Esophagus muscularis mucosa (tissue), 4 donors: ENCODE measurements around the gene DDX31. TPM values are rescaled to one million over a fixed set of nuclear protein-coding genes. Genes with fewer than 3 reads are reported as not detected.
"Not testable (repeated sequence)": the region's sequence is repeated elsewhere in the genome, so short reads cannot be mapped to it uniquely, and the experiment has no call there.

Experiments used
- DNase-seq: peaks from one replicate; pipeline ENCODE4 v3.0.0-alpha.2; 2017; ENCODE audit errors: extremely low spot score
- H3K27ac ChIP-seq, 4 donors: fragments of 200-600 bp; sonication (generic); replicated peaks in 1 of 4; 1 replicate in 3 of 4; 2 replicates in 1 of 4; pipeline ENCODE4 v1.5.1; 2016 to 2019; ENCODE audit warnings: mild to moderate bottlenecking in 1 of 4
- H3K27me3 ChIP-seq, 4 donors: fragments of 200-600 bp; sonication (generic); one replicate each; pipeline versions ENCODE4 v1.5.1 to v1.6.0; 2016 to 2019
- H3K36me3 ChIP-seq, 4 donors: fragments of 200-600 bp; sonication (generic); one replicate each; pipeline ENCODE4 v1.5.1; 2016 to 2019
- H3K4me1 ChIP-seq, 4 donors: fragments of 200-600 bp; sonication (generic); one replicate each; pipeline ENCODE4 v1.5.1; 2016 to 2019
- H3K4me3 ChIP-seq, 4 donors: fragments of 200-600 bp; sonication (generic); 1 replicate in 2 of 4; 2 replicates in 2 of 4; pipeline ENCODE4 v1.5.1; 2016 to 2019; ENCODE audit warnings: mild to moderate bottlenecking in 4 of 4, moderate library complexity in 1 of 4
- H3K9me3 ChIP-seq, 4 donors: fragments of 200-600 bp; sonication (generic); 1 replicate in 3 of 4; 2 replicates in 1 of 4; pipeline ENCODE4 v1.5.1; 2016 to 2019
- CTCF ChIP-seq, 3 experiments: fragments of 200-600 bp in 2 of 3; fragments of 450-650 bp in 1 of 3; sonication (generic) in 2 of 3; IDR thresholded peaks; one replicate each; pipeline ENCODE4 v1.5.1; 2017 to 2019; ENCODE audit warnings: antibody characterized with exemption in 3 of 3, mild to moderate bottlenecking in 2 of 3, moderate library complexity in 1 of 3
- EP300 ChIP-seq: sonication (generic); formaldehyde crosslinking; IDR thresholded peaks from one replicate; pipeline ENCODE4 v1.6.1; 2017; ENCODE audit warnings: antibody characterized with exemption
- POLR2A ChIP-seq: fragments of 450-650 bp; IDR thresholded peaks from one replicate; pipeline ENCODE4 v1.6.1; 2017; ENCODE audit warnings: antibody characterized with exemption, moderate library complexity, mild to moderate bottlenecking, low read depth
- POLR2AphosphoS5 ChIP-seq, 2 donors: sonication (generic); formaldehyde crosslinking; IDR thresholded peaks; one replicate each; pipeline ENCODE4 v1.6.1; 2017; ENCODE audit warnings: antibody characterized with exemption in 2 of 2
- WGBS: methylation state at CpG from one replicate; pipeline ENCODE4 v1.1.5; 2018; 5-methylcytosine and 5-hydroxymethylcytosine counted together
- intact Hi-C: fragments of 100-400 bp; cut with DNase I; formaldehyde crosslinking; loops from one replicate; pipeline ENCODE4 v1.15.1; 2023
- total RNA-seq, 4 donors: library from RNA; depleted of rRNA; stranded (reverse); fragments of >200 nt; gene quantifications; one replicate each; pipeline versions ENCODE4 v1.1.0 to v1.2.1, GENCODE V29; 2016

Gene DDX31
- total RNA-seq, 4 donors from 2014 or later: 6.6 to 7.8 (median 7.5) TPM

DNA sequence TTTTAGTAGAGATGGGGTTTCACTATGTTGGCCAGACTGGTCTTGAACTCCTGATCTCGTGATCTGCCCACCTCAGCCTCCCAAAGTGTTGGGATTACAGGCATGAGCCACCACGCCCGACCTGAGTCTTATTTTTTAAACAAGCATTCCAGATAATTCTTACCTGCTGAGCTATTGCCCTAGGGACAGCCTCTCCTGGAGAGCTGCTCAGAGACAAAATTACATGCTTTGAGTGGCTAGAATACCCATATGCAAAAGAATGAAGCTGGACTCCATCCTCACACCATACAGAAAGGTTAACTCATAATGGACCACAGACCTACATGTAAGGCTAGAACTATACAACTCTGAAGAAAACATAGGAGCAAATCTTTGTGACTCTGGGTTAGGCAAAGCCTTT lies 42.1 kb upstream of the DDX31 start:
- Histone ChIP-seq H3K27ac (no peak overlapping the region), H3K36me3 (no peaks in the 10 kb centered on the region), H3K4me1 (no peaks in the 10 kb centered on the region), H3K9me3 (no peaks in the 10 kb centered on the region), H3K4me3 (no peak overlapping the region), H3K27me3 (peaks cover 0 to 19% (median 0%) of the 10 kb centered on the region in 4 donors)
- DNase-seq: peak; percentile 7
- TF ChIP-seq EP300 (no peak), POLR2AphosphoS5 (IDR thresholded peaks at IDR 0.05) (no peak), CTCF (IDR thresholded peaks at IDR 0.05) (no peak), POLR2A (no peak)
- intact Hi-C loops: no loop called here
- 93% methylated on average over 3 of the region's 3 CpGs for WGBS

- 89% methylated on average over 5 of the region's 5 CpGs for WGBS
- H3K27me3 ChIP-seq: peaks cover 0 to 12% (median 0%) of the 10 kb centered on the region in 4 donors
Measured at GRCh38 chr9:132711152-132711551, 41.4 kb upstream of the DDX31 start.

GRCh38 chr9:132710333-132710732 lies 40.5 kb upstream of the DDX31 start:
- intact Hi-C loops: no loop called here
- Histone ChIP-seq H3K36me3 (no peaks in the 10 kb centered on the region), H3K27ac (no peak overlapping the region), H3K27me3 (peaks cover 0 to 12% (median 0%) of the 10 kb centered on the region in 4 donors), H3K9me3 (no peaks in the 10 kb centered on the region), H3K4me1 (no peaks in the 10 kb centered on the region), H3K4me3 (no peak overlapping the region)
- DNase-seq: peak; percentile 42
- TF ChIP-seq POLR2A: no peak
- no peak for TF ChIP-seq CTCF (IDR thresholded peaks at IDR 0.05)
- TF ChIP-seq EP300: no peak
- TF ChIP-seq POLR2AphosphoS5 (IDR thresholded peaks at IDR 0.05): no peak
- WGBS: 73% methylated on average over 6 of the region's 6 CpGs

More at GRCh38 chr9:132711152-132711551, 41.4 kb upstream of the DDX31 start:
- H3K27ac ChIP-seq, H3K9me3 ChIP-seq, intact Hi-C loops, DNase-seq, H3K4me1 ChIP-seq, H3K36me3 ChIP-seq, H3K4me3 ChIP-seq: not testable (repeated sequence)

GRCh38 chr9:132708769-132709430 lies 39.1 kb upstream of the DDX31 start:
- Histone ChIP-seq H3K36me3 (no peaks in the 10 kb centered on the region), H3K27me3 (peaks cover 0 to 16% (median 0%) of the 10 kb centered on the region in 4 donors), H3K4me1 (no peaks in the 10 kb centered on the region), H3K4me3 (no peak overlapping the region), H3K9me3 (no peaks in the 10 kb centered on the region), H3K27ac (no peak overlapping the region)
- peak; percentile 39 for DNase-seq
- intact Hi-C loops: no loop called here
- WGBS: 90% methylated on average over 22 of the region's 23 CpGs
- no peak for TF ChIP-seq CTCF (IDR thresholded peaks at IDR 0.05)
- no peak for TF ChIP-seq POLR2AphosphoS5 (IDR thresholded peaks at IDR 0.05)
- TF ChIP-seq POLR2A: no peak
- TF ChIP-seq EP300: no peak

GRCh38 chr9:132708239-132708638 lies 38.5 kb upstream of the DDX31 start:
- Histone ChIP-seq H3K36me3 (no peaks in the 10 kb centered on the region), H3K9me3 (no peaks in the 10 kb centered on the region), H3K27ac (no peak overlapping the region), H3K27me3 (peaks cover 0 to 16% (median 0%) of the 10 kb centered on the region in 4 donors), H3K4me1 (peaks cover 0 to 3% (median 0%) of the 10 kb centered on the region in 4 donors), H3K4me3 (no peak overlapping the region)
- 83% methylated on average over 8 of the region's 8 CpGs for WGBS
- TF ChIP-seq CTCF (IDR thresholded peaks at IDR 0.05) (no peak), POLR2A (no peak), EP300 (no peak), POLR2AphosphoS5 (IDR thresholded peaks at IDR 0.05) (no peak)
- intact Hi-C loops: no loop called here
- peak; percentile 82 for DNase-seq
